Measurements from ENCODE around the gene CMTM5. TPM values are rescaled to one million over a fixed set of nuclear protein-coding genes. Genes with fewer than 3 reads are reported as not detected.
A peak's percentile ranks its signal among the peaks of the same experiment; 100 is the strongest.

The CMTM5 gene
- total RNA-seq, 2 donors from 2014 or later, result 0.40 to 1.4 TPM

GRCh38 chr14:23365036-23365731 is 11.7 kb upstream of the CMTM5 start, which contains the start of gene EFS:
TSS of gene EFS (minus strand) at chr14:23365172. CDS start at chr14:23365025, 147 bp downstream.
- peak within 1 kb of the TSS; percentile 90 for H3K4me3 Mint-ChIP-seq
- peak within 1 kb of the TSS; percentile 97 for H3K27ac ChIP-seq (ENCODE audit: low read depth, low read length)

GRCh38 chr14:23365732-23366425 is 11.0 kb upstream of the CMTM5 start:
- peak overlapping the region; percentile 73 for H3K9ac ChIP-seq (ENCODE audit: extremely low read depth, low read length, poor library complexity, severe bottlenecking)
- H3K4me3 ChIP-seq (ENCODE audit: low read length), result peak overlapping the region; percentile 84
- Mint-ChIP-seq H3K4me3 (peak overlapping the region; percentile 90), H3K36me3 (ENCODE audit: low read depth) (peaks cover 21% of the 10 kb centered on the region), H3K27me3 (ENCODE audit: insufficient read depth) (peaks cover 28% of the 10 kb centered on the region), H3K9me3 (no peaks in the 10 kb centered on the region), H3K27ac (no peak overlapping the region), H3K4me1 (peaks cover 33% of the 10 kb centered on the region)
- H3K27me3 ChIP-seq (ENCODE audit: control insufficient read depth, insufficient read depth, low read length, poor library complexity, severe bottlenecking), result peaks cover 8% of the 10 kb centered on the region
- peaks cover 22% of the 10 kb centered on the region for H3K36me3 ChIP-seq (ENCODE audit: control insufficient read depth, insufficient read depth, low read length)
- no peaks in the 10 kb centered on the region for H3K9me3 ChIP-seq (ENCODE audit: control insufficient read depth, low read length)
- TF ChIP-seq CTCF (conservative IDR thresholded peaks at IDR 0.05), result no peak
- no peaks in the 10 kb centered on the region for H3K4me1 ChIP-seq (ENCODE audit: control insufficient read depth, insufficient read depth, low read length)
- H3K27ac ChIP-seq (ENCODE audit: low read depth, low read length), result peak overlapping the region; percentile 97
- 0% methylated on average over 4 to 46 of the region's 51 CpGs for whole genome bisulfite sequencing, 2 experiments (ENCODE audit: insufficient coverage in 1 of 2, insufficient read length in 1 of 2)
- no peak for DNase-seq

More at GRCh38 chr14:23365036-23365731, 11.7 kb upstream of the CMTM5 start, which contains the start of gene EFS:
- peaks cover 36% of the 10 kb centered on the region for H3K4me1 Mint-ChIP-seq
- peaks cover 26% of the 10 kb centered on the region for H3K36me3 Mint-ChIP-seq (ENCODE audit: low read depth)
- Histone ChIP-seq H3K9me3 (ENCODE audit: control insufficient read depth, low read length) (no peaks in the 10 kb centered on the region), H3K4me1 (ENCODE audit: control insufficient read depth, insufficient read depth, low read length) (no peaks in the 10 kb centered on the region), H3K9ac (ENCODE audit: extremely low read depth, low read length, poor library complexity, severe bottlenecking) (peak within 1 kb of the TSS; percentile 73), H3K27me3 (ENCODE audit: control insufficient read depth, insufficient read depth, low read length, poor library complexity, severe bottlenecking) (peaks cover 8% of the 10 kb centered on the region), H3K4me3 (ENCODE audit: low read length) (peak within 1 kb of the TSS; percentile 84), H3K36me3 (ENCODE audit: control insufficient read depth, insufficient read depth, low read length) (peaks cover 24% of the 10 kb centered on the region)
- peak within 1 kb of the TSS; percentile 94 for H3K27ac Mint-ChIP-seq
- H3K27me3 Mint-ChIP-seq (ENCODE audit: insufficient read depth), result peaks cover 24% of the 10 kb centered on the region
- no peaks in the 10 kb centered on the region for H3K9me3 Mint-ChIP-seq
- no peak for TF ChIP-seq CTCF (conservative IDR thresholded peaks at IDR 0.05)
- WGBS, 2 experiments (ENCODE audit: insufficient coverage in 1 of 2, insufficient read length in 1 of 2), result 0 to 1% methylated on average over 10 to 74 of the region's 74 CpGs
- peak; percentile 78 for DNase-seq

- peaks cover 8% of the 10 kb centered on the region for H3K27me3 ChIP-seq (ENCODE audit: control insufficient read depth, insufficient read depth, low read length, poor library complexity, severe bottlenecking)
- Mint-ChIP-seq H3K27ac (peak overlapping the region; percentile 83), H3K27me3 (ENCODE audit: insufficient read depth) (peaks cover 31% of the 10 kb centered on the region), H3K4me3 (peak overlapping the region; percentile 90), H3K36me3 (ENCODE audit: low read depth) (peaks cover 19% of the 10 kb centered on the region), H3K4me1 (peaks cover 28% of the 10 kb centered on the region), H3K9me3 (no peaks in the 10 kb centered on the region)
- TF ChIP-seq CTCF (conservative IDR thresholded peaks at IDR 0.05), result no peak
- DNase-seq, result peak; percentile 97
- no peaks in the 10 kb centered on the region for H3K9me3 ChIP-seq (ENCODE audit: control insufficient read depth, low read length)
- H3K4me3 ChIP-seq (ENCODE audit: low read length), result peak overlapping the region; percentile 59
- WGBS, 2 experiments (ENCODE audit: insufficient coverage in 1 of 2, insufficient read length in 1 of 2), result 3 to 4% methylated on average over 18 to 32 of the region's 34 CpGs
- peak overlapping the region; percentile 97 for H3K27ac ChIP-seq (ENCODE audit: low read depth, low read length)
- no peaks in the 10 kb centered on the region for H3K4me1 ChIP-seq (ENCODE audit: control insufficient read depth, insufficient read depth, low read length)
- peaks cover 19% of the 10 kb centered on the region for H3K36me3 ChIP-seq (ENCODE audit: control insufficient read depth, insufficient read depth, low read length)
- H3K9ac ChIP-seq (ENCODE audit: extremely low read depth, low read length, poor library complexity, severe bottlenecking), result no peak overlapping the region
These were observed 10.4 kb upstream of the CMTM5 start for GRCh38 chr14:23366426-23366921.
